Measurements from ENCODE around the gene SLC4A9.
A peak's percentile ranks its signal among the peaks of the same experiment; 100 is the strongest.
"Not testable (repeated sequence)": the region's sequence is repeated elsewhere in the genome, so short reads cannot be mapped to it uniquely, and the experiment has no call there.

Gene SLC4A9

DNA sequence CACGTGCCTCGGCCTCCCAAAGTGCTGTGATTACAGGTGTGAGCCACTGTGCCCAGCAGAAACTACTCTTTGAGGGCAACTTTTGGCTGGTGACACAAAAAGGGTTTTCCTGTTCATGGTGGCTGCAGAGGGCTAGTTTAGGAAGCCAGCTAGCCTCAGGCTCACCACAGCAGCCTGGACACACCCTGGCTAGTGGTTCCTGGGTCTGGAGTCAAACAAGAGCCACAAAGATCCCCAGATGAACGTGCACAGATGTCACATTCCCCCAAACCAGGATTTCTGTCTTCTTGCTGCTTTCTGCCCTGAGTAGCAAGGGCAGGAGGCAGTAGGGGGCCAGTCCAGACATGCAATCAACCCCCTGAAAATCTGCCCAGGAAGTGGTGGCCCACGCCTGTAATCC lies 20.4 kb upstream of the SLC4A9 start:
- DNase-seq (ENCODE audit: low read depth in 2 of 2), result no peak

DNA sequence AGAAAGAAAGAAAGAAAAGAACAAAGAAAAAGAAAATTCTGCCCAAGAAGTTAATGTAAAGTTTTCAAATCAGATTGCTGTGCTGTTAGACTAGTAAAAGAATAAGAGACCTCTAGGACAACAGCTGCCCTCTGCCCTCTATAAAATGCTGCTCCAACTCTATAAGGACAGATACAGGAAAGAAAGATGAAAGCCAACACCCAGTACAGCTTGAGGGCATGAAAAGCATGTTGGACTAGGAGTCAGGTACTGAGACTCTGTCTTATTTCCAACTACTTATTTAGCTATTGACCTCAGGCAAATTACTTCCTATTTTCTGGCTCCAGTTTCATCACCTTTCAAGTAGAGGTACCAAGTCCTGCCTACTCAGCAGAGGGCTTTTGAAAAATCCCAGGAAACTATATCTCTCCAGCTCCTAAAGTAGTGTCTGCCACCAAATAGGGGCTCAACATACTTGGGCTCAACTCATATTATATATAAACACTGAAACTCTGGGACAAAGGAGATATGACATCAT lies 19.3 kb upstream of the SLC4A9 start:
- no peak for DNase-seq (ENCODE audit: low read depth in 2 of 2)

DNA sequence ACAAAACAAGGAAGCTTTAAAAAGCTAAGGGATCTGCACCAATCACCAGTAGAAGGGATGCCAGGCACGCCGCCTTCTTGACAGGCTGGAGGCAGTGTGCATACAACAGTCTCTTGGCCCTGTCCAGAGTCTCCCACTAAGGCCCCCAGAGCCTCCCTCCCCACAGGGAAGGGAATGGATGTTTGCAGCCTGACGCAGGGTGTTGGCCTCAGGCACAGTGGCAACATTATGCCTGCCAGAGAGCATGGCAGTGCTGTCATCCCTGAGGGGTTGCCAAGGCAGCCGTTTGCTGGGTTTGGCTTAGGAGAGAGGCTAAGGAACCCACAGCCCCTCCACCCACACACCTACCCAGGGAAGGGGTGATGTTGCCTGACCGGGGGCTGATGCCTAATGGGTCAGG lies 18.4 kb upstream of the SLC4A9 start:
- no peak for DNase-seq (ENCODE audit: low read depth in 2 of 2)

DNA sequence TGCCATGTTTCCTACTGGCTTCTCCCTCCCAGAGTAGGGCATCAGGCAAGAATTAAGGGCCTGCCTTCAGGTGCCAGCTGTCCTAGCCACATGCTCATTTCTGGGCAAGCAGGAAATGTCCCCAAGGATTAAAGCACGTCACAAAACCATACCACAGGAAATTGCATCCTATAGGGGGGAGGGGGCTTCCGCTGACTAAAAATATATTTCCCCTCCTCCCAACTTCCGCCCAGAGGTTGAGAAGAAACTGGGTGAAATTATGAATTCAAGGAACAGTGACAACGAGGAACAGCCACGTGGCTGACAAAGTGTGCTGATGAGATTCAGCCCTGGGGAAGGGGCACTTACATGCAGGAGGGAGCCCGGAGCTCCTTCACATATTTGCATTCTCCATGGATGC lies 17.7 kb upstream of the SLC4A9 start:
- no peak for DNase-seq (ENCODE audit: low read depth in 2 of 2)

DNA sequence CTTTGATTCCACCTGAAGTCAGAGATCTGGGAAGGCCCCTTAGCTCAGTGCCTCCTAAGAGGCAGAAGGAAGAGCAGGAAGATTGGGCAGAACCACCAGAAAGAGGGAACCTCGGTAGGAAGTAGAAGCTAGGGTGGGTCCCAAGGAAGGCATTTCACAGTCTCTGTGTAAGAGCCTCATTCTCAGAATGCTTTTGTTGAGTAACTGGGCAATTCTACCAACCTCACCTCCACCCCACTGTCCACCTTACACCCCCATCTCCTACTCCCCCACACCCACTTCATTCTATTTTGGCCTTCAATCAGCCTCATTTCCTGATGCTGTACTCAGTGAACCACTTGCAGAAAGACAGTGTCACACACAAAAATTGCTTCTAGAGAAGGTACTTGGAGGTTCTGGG lies 17.1 kb upstream of the SLC4A9 start:
- DNase-seq (ENCODE audit: low read depth in 2 of 2), result no peak

DNA sequence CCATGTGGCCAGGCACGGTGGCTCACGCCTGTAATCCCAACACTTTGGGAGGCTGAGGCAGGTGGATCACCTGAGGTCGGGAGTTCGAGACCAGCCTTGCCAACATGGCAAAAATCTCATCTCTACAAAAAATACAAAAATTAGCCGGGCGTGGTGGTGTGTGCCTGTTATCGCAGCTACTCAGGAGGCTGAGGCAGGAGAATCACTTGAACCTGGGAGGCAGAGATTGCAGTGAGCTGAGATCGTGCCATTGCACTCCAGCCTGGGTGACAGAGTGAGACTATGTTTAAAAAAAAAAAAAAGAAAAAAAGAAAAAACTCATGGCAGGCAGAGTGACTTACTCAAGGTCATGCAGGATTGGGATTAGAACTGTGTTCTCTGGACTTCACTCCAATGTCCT lies 16.1 kb upstream of the SLC4A9 start:
- not testable (repeated sequence) for DNase-seq (ENCODE audit: low read depth in 2 of 2)

DNA sequence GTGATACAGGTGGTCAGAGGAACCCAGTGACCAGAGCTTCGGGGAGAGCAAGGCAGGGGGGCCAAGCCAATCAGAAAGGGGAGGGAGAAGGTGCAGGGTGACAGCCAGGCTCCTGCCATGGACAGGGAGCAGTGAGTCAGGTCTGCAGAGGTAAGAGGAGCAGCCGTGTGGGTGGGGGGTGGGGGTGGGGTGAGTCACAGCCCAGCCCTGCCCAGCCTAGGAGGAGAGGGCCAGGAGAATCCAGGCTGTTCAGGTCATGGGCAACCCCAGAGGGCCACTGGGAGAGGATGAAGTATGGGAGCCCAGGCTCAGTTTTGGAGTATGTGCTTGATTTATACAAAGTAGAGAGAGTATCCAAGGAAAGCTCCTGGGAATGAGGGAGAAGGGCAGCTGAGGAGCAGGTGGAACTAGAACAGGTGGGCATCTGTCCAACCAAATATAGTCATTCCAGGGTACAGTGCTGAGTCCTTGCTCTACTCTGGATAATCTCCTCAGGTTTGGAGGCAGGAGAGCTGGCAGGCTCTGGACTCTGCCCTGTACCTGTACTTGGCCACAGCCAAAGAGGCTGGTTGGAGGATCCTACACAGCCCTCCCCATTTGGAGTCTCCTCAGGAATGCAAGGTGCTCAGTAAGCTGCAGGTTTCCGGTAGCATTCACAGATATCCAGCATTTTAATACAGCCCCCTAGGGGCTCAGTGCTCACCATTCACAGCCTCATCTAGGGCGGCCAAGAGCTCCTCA lies 15.1 kb upstream of the SLC4A9 start:
- no peak for DNase-seq (ENCODE audit: low read depth in 2 of 2)

DNA sequence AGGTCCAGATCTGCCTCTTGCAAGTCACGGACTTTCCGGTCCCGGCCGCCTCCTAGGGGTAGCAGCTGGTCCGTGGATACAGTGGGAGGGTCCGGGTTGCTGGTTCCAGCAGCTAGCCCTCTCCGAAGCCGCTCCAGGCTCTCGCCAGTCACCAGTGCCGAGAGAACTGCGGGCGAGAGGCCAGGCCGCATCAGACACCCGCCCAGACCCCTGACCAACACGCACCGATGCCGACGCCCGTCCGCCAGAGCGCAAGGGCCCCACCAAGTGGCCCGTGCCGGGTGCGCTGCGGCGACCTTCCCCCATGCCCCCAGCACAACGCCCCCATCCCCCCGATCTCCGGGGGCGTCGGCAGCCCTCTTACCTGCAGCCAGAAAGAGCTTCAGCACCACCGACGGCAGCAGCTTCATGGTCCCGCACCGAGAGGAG lies 14.1 kb upstream of the SLC4A9 start:
- no peak for DNase-seq (ENCODE audit: low read depth in 2 of 2)

DNA sequence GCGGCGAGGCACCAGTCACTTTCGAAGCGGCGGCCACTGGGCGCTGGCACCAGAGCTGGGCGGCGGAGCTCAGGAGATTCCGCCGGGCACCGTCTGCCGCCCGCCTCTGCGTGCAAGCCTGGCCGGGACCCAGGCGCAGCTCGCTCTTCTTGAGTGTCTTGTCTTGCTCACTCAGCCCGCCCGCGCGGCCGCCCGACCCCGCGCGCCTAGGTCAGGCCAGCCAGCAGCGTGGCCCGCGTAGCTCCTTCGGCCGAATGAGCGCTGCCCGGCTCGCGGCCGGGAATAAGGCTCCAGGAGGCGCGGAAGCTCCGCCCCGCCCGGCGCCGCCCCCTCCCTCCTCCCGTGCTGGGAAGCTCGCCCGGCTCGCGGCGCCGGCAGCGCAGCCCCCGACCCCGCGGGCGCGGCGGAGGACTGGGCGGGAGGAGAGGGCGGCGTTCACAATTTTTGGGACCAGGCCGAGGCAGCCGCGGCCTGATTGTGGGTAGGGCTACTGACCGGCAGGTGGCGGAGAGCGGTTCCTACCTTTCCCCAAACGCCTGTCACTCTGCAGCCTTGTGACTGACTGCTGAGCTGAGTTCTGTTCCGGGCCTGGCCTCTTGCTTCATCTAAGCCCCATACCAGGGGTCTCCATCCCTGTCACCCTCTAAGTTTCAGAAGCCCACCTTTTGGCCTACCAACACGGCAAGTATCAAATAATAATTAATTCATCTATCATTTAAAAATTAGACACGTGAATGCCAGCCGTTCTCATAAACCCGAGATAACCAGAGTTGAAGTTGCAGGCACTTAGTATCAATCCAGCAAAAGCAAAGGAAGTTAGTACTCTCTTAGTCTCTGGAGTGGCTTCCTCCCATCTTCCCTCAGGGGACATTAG lies 13.4 kb upstream of the SLC4A9 start, which contains the start of gene HBEGF:
Gene HBEGF (minus strand): TSS at position 256 of the 874 bp plus-strand sequence. CDS start 275 bp downstream, outside the sequence.
- DNase-seq (ENCODE audit: low read depth in 2 of 2), result peak in 1 of 2 donors; percentile 13

DNA sequence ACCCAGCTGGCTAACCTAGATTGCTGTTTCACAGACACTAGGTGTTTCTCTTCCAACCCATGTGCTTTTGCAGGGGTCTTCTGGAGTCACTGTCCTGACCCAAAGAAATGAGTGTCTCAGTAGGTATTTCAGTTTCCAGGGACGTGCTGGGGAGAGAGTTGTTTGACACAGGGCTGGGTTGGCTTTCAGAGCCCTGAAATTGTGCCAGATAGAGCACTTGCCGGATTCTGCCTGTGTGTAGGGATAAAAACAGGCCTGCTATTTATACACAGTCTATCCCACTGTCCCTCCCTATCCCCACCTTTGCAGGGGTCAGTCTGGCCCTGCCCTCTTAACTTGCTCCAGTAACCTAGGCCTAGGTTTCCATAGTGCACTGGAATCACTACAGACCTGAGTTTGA lies 12.6 kb upstream of the SLC4A9 start:
- DNase-seq (ENCODE audit: low read depth in 2 of 2), result no peak

DNA sequence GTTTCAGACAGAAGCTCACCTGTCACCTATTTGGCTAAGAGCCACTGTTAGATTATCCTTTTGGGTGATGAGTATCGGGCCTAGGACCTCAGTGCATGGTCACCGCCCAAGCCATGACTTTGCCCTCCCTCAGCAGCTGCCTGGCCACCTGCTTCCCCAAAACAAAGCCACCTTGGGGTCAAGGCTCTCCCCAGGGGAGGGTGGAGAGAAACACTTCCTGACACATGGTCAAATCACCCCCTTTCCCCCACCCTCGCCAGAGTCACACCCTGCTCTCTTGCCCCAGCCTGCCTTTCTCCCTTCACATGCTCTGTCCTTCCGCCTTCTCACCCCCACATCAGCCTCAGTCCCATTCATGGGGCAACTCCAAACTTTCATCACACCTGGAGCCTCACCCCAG lies 11.9 kb upstream of the SLC4A9 start:
- no peak for DNase-seq (ENCODE audit: low read depth in 2 of 2)

DNA sequence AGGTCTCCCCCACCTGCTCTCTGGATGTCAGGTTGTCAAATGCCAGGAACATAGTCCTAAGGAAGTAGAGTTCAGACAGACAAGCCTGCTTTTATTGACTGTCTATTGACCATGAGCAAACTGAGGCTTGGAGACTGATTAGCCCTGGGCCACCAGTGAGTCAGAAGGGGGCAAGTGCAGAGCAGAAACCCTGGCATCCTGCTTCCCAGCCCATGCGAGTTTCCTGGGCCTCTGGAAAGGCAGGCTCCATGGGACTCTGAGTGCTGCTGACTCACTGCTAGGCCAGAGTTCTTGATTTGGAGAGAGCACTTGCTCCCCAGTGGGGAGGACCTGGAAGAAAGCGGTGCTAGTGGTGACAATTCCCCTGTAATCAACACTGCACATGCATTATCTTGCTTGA lies 10.8 kb upstream of the SLC4A9 start:
- DNase-seq (ENCODE audit: low read depth in 2 of 2), result no peak

DNA sequence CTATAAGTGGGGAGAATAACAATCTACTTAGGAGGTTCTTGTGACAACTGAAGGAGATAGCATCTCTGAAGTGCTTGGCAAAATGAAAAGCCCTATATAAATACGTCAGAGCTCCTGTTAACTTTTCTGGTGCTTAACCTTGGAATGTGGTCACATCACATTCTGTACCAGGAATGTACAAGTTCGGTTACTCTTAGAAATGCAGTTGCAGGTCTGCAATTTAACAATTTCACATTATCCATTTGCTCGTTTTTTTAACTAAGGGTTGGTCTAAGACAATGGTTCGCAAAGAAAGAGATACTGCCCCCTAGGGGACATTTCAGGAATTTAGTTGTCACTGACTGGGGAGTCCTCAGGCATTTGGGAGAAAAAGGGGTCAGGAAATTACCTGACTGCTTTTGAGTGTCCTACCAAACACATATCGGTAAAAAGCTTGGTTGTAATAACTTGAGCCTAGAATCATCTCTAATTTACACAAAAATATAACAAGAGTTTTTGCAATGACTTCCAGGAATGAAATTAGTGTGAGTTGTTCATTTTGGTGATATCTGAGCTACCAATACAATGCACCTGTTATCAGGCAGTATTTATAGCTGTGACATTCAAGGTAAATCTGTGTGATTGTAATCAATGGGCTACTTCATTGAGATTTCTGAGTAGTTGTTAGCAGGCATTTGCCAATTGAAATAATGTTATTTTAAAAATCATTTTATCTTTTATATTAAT lies 8.2 kb upstream of the SLC4A9 start:
- peak in 1 of 2 donors; percentile 17 for DNase-seq (ENCODE audit: low read depth in 2 of 2)

DNA sequence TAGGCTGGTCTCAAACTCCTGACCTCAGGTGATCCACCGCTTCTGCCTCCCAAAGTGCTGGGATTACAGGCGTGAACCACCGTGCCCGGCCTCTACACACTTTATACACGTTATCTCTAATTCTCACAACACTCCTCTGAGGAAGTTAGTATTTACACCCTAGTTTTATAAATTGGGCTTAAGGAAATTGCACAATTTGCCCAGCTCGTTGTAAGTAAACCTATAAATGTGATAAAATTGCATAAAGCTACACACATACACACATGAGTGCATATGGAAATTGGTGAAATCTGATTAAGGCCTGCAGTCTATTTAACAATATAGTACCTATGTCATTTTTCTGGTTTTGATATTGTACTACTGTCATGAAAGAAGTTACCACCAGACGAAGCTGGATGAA lies 4.4 kb upstream of the SLC4A9 start:
- no peak for DNase-seq (ENCODE audit: low read depth in 2 of 2)

DNA sequence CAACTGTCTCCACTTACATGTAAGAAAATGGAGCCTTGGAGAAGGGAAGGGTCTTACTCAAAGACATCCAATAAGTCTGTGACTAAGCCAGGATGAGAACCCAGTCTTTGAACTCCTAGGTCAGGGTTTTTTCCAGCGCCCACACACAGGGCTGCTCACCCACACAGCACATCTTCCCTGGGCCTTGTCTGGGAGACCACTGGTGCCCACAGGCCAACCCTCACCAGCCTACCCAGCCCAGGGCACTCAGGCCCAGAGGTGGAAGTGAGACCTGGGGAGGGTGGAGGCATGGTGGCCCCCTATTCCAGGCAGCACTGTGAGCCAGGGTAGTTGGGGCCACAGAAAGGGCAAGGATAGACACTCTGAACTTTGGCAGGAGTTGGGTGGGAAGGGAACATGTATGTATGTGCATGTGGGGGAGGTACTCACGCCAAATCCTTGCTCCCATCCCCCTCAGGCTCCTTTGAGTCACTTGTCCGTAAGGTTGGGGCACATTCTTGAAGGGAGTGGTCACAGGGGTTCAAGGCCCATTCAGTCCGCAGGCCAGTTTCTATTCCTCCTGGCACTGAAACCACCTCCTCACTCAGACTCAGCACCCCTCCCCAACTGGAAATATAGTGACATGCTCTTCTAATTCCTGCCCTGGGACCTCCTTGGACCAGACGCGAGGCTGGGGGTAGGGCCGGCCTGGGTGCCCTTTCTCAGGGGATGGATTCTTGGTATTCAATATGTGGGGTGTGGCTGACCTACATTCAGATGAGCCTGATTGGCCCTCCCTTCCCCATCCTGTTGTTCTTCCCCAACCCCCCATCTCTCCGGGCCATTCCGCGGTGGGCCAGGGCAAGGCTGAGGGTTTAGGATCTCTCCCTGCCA lies 2.9 kb upstream of the SLC4A9 start:
- no peak for DNase-seq (ENCODE audit: low read depth in 2 of 2)

DNA sequence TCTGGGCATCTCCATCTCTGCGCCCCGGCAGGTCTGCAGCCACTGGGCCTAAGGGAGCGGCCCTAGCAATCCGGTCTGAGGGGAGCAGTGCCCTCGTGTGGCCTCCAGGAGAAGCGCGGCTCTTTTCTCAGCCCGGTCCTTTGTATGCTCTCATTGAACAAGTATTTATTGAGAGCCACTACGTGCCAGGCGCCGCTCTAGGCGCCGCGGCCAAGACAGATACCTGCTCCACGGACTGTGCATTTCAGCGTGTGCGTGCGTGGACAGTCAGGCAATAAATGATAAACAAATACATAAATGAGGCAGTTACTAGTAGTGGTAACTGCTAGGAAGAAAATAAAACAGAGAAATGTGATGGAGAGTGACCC lies 2.3 kb upstream of the SLC4A9 start:
- peak; percentile 31 to 45 for DNase-seq (ENCODE audit: low read depth in 2 of 2)

DNA sequence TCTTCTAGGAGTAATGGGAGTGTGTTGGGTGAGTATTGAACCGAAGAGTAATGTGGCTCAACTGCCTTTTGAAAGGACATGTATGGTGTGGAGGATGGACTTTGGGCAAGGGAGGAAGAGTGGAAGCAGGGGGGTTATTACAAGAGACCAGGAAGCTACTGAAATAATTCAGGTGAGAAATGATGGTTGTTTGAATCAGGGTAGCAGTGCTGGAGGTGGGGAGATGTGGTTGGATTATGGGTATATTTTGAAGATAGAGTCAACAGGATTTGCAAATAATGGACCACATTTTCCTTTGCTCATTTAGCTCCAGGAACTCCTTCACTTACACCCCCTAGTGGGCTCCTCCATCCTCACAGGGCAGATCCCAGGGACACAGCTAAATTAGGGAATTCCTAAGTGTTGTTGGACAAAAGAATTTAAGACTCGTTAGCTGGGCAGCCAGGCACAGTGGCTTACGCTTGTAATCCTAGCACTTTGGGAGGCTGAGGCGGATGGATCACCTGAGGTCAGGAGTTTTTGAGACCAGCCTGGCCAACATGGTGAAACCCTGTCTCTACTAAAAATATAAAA lies 1.2 kb upstream of the SLC4A9 start:
- no peak for DNase-seq (ENCODE audit: low read depth in 2 of 2)

DNA sequence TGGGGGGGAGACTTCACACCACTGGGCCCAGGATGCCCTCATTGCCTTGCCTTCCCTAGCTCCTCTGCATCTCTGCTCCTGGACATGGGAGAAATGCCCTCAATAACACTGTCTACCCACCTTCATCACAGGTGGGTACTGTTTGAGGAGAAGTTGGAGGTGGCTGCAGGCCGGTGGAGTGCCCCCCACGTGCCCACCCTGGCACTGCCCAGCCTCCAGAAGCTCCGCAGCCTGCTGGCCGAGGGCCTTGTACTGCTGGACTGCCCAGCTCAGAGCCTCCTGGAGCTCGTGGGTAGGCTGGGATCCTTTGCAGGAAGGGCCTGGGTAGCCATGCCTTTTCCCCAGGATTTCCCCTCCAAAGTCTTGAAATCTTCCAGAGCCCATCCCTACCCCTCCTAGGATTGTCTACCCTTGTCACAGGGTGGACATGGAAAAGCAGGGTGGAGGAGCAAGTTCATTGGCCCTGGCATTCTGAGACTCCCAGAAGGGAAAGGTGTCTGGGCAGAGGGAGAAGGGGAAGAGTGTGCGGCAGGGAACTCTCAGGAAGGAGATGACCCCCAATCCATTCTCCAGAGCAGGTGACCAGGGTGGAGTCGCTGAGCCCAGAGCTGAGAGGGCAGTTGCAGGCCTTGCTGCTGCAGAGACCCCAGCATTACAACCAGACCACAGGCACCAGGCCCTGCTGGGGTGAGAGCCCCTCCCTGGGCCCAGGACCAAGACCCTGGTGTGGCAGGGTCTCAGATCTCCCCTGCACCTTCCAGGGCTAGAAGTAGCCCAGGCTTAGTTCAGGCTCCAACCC lies 886 bp downstream of the SLC4A9 start:
- no peak for DNase-seq (ENCODE audit: low read depth in 2 of 2)

DNA sequence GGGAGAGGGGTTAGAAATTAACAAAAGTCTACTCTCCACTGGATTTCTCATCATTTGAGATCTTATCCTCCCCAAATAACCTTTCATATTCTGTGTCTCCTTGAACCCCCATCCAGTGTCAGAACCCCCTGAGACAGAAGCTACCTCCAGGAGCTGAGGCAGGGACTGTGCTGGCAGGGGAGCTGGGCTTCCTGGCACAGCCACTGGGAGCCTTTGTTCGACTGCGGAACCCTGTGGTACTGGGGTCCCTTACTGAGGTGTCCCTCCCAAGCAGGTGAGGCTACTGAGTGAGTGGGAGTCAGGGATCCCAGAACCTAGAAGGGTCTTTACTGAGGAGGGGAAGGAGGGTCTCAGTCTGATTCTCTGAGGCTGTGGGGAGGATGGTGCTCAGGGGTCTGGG lies 1.9 kb downstream of the SLC4A9 start:
- no peak for DNase-seq (ENCODE audit: low read depth in 2 of 2)

DNA sequence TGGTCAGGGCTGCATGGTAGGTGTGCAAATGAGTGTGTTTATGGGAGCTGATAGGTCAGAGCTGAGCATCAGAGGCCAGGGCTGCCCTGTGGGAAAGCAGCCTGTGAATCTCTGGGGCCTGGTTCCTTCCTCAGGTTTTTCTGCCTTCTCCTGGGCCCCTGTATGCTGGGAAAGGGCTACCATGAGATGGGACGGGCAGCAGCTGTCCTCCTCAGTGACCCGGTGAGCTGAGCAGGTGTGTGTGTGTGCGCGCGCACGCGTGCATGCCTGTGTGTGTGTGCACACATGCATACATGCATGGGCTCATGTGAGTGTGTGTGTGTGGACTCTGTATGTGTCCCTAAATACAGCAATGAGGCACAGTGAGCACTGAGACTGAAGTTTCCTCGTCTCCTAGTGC lies 2.3 kb downstream of the SLC4A9 start:
- DNase-seq (ENCODE audit: low read depth in 2 of 2), result no peak
